HFFc6 (cell line): Measurements from ENCODE around the gene TMEM182. TPM values are rescaled to one million over a fixed set of nuclear protein-coding genes. Genes with fewer than 3 reads are reported as not detected.
A peak's percentile ranks its signal among the peaks of the same experiment; 100 is the strongest.

Experiments used
- DNase-seq: peaks from one replicate; pipeline ENCODE4 v3.0.0-alpha.2; 2018
- H3K27ac Mint-ChIP-seq: 2 replicates; pipeline ENCODE4 v1.8.0; 2020; ENCODE audit warnings: mild to moderate bottlenecking, mixed read lengths
- H3K27me3 Mint-ChIP-seq: 2 replicates; pipeline ENCODE4 v1.8.0; 2021; ENCODE audit warnings: mild to moderate bottlenecking, moderate library complexity, mixed read lengths; ENCODE audit not compliant: insufficient read depth
- H3K36me3 Mint-ChIP-seq: 2 replicates; pipeline ENCODE4 v1.8.0; 2021; ENCODE audit warnings: low read depth, mixed read lengths
- H3K4me1 Mint-ChIP-seq: 2 replicates; pipeline ENCODE4 v1.8.0; 2020; ENCODE audit warnings: low read depth, mixed read lengths
- H3K4me3 Mint-ChIP-seq: 2 replicates; pipeline ENCODE4 v1.8.0; 2020; ENCODE audit warnings: mild to moderate bottlenecking, moderate library complexity, mixed read lengths
- H3K9me3 Mint-ChIP-seq: 2 replicates; pipeline ENCODE4 v1.8.0; 2020; ENCODE audit warnings: mild to moderate bottlenecking, mixed read lengths
- CTCF ChIP-seq: fragments of 200-600 bp; sonication (generic); IDR thresholded peaks from 2 replicates; pipeline ENCODE4 v1.5.0; 2021; ENCODE audit warnings: antibody characterized with exemption, mild to moderate bottlenecking
- total RNA-seq, 6 experiments: library from RNA; stranded (reverse); fragmentation: NEBNext Ultra II Directional; extraction: Animal tissue kit (Norgen Biotek cat#: 25700); gene quantifications; 2 replicates in 1 of 6; 3 replicates in 5 of 6; pipeline ENCODE4 v1.2.3, GENCODE V29; 2021

The TMEM182 gene
- total RNA-seq, 6 experiments from 2014 or later = 2.0 to 4.2 (median 2.5) TPM

DNA sequence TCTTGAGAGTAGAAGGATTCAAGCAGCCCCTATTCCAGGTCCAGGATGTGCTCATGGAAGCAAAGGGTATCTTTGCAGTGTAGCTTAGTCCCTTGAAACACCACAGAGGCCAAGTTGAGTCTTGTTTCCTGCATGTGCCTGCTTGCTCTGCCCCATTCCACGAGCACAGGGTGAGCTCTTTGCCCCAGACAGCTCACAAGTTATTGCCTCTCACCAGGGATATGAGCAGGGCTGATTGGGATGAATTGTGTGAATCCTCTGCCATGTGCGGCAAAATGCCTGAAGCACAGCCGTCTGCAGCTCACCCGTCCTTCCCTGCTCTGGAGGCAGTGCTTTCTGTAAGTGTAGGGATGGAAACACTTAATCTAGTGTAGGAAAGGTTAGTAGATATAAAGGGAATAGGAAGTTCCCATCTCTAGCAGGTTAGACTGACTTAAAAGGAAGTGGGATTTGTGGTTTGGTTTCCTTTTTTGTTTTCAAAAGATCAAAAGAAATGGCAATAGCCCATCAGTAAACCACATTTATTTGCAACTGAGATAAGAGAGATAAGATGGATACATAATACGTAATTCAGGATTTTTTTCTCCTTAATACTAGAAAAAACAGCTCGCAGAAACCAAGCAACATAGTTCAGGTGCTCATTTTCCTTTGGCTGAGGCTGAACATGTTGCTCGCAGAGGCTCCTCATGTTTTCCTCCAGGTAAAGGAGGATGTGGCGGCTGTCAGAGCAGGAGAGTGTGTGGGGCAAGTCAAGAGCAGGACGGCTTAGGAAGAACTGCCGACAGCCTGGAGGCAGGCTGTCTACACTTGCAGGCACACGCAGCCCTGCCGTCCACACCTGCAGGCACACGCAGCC, 41.4 kb downstream of the TMEM182 start:
- no peak overlapping the region for H3K27ac Mint-ChIP-seq
- no peak for TF ChIP-seq CTCF
- DNase-seq = no peak
- H3K27me3 Mint-ChIP-seq = peaks cover 2% of the 10 kb centered on the region; the same call in 1 of the 2 replicates
- H3K4me1 Mint-ChIP-seq = no peaks in the 10 kb centered on the region
- H3K4me3 Mint-ChIP-seq = no peak overlapping the region
- H3K9me3 Mint-ChIP-seq = peaks cover 33% of the 10 kb centered on the region
- peaks cover 23% of the 10 kb centered on the region for H3K36me3 Mint-ChIP-seq

DNA sequence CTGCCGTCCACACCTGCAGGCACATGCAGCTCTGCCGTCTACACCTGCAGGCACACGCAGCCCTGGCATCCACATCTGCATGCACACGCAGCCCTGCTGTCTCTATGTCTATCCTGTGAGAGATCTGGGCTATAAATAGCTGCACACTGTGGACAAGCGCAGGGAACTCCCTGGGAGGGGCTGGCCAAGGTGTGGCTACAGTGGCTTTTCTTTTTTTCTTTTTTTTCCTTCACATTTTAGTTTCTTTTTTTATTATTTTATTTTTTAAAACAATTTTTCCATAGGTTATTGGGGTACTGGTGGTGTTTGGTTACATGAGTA, 42.0 kb downstream of the TMEM182 start:
- Mint-ChIP-seq H3K27ac (no peak overlapping the region), H3K9me3 (peaks cover 33% of the 10 kb centered on the region), H3K4me3 (no peak overlapping the region), H3K36me3 (peaks cover 23% of the 10 kb centered on the region), H3K27me3 (peaks cover 2% of the 10 kb centered on the region; the same call in 1 of the 2 replicates), H3K4me1 (no peaks in the 10 kb centered on the region)
- DNase-seq = no peak
- TF ChIP-seq CTCF = no peak

GRCh38 chr2:102806250-102806837, 44.5 kb downstream of the TMEM182 start:
- Mint-ChIP-seq H3K9me3 (peaks cover 12% of the 10 kb centered on the region), H3K4me3 (peak overlapping the region; percentile 24; the same call in 1 of the 2 replicates), H3K36me3 (peaks cover 1% of the 10 kb centered on the region), H3K27me3 (peaks cover 2% of the 10 kb centered on the region; the same call in 1 of the 2 replicates), H3K4me1 (peaks cover 7% of the 10 kb centered on the region), H3K27ac (no peak overlapping the region)
- DNase-seq = peak; percentile 64
- TF ChIP-seq CTCF = peak; percentile 89

DNA sequence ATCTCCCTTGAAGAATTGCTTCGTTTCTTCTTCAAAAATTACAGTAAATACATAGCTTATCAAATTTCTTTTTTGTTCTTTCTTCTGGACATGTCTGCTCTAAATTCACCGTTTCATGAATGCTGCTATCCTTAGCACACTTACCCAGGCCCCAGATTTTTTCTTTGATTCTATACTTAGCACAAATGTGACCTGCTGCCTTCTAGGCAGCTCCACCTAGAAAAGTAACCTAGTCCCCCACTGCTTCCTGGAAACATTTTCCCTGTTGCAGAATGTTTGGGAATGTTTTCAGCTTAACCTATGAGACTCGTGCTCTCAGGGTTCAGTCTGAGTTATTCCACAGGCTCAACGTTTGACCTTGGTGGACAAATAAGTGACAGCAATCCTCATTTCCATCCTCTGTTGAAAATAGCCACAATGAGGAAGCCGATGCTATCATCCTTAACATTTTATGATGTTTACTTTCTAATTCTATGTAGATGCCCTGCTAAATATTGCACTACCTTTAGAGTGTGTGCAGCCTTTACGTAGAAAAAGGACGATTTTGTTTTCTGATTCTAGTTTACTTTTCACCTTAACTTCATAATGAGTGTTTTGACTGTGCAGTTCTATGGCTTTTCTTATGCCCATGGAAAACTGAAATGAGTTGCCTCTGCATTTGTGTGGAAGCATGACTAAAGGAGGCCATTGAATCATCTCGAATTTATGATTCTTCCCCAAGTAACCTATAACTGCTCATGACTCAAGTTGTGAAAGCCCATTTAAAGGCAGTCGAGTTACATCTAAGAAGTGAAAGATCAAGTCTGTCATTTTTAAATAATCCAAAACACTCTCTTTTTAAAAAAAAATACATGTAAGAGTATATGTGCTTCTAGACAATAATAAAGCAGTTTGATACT, 47.7 kb downstream of the TMEM182 start:
- no peaks in the 10 kb centered on the region for H3K9me3 Mint-ChIP-seq
- no peaks in the 10 kb centered on the region; the same call in 1 of the 2 replicates for H3K27me3 Mint-ChIP-seq
- H3K4me1 Mint-ChIP-seq = peaks cover 7% of the 10 kb centered on the region
- peak; percentile 15 for DNase-seq
- H3K36me3 Mint-ChIP-seq = no peaks in the 10 kb centered on the region
- no peak overlapping the region for H3K27ac Mint-ChIP-seq
- H3K4me3 Mint-ChIP-seq = no peak overlapping the region
- TF ChIP-seq CTCF = no peak

DNA sequence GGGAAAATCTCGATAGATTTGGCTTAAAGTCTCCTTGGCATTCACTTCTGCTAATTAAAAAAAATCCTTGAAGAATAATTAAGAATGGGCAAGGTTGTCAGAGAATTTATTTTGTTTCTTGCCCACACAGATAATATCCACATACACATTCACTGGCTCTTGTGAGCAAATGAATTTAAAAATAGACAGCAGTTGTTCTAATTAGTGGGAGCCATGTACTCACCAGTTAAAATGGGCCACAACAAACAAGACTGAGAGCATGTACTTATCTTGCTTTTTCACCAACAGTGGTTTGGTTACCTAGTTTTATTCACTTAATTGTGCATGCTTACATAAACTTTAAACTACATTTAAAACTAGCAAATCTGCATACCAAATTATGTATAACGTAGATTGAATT, 53.5 kb downstream of the TMEM182 start:
- no peak for TF ChIP-seq CTCF
- H3K9me3 Mint-ChIP-seq = no peaks in the 10 kb centered on the region
- no peak overlapping the region for H3K4me3 Mint-ChIP-seq
- H3K4me1 Mint-ChIP-seq = no peaks in the 10 kb centered on the region
- no peaks in the 10 kb centered on the region; the same call in 1 of the 2 replicates for H3K27me3 Mint-ChIP-seq
- no peaks in the 10 kb centered on the region for H3K36me3 Mint-ChIP-seq
- no peak for DNase-seq
- H3K27ac Mint-ChIP-seq = no peak overlapping the region
